Superior temporal gyrus (tissue), 1 donor: ENCODE results near the gene RPS3A.
A peak's percentile ranks its signal among the peaks of the same experiment; 100 is the strongest.
"Not testable (repeated sequence)": the region's sequence is repeated elsewhere in the genome, so short reads cannot be mapped to it uniquely, and the experiment has no call there.

Experiments
- DNase-seq: peaks from one replicate; pipeline ENCODE4 v3.0.0-alpha.2; 2016; ENCODE audit errors: extremely low spot score

The RPS3A gene

DNA sequence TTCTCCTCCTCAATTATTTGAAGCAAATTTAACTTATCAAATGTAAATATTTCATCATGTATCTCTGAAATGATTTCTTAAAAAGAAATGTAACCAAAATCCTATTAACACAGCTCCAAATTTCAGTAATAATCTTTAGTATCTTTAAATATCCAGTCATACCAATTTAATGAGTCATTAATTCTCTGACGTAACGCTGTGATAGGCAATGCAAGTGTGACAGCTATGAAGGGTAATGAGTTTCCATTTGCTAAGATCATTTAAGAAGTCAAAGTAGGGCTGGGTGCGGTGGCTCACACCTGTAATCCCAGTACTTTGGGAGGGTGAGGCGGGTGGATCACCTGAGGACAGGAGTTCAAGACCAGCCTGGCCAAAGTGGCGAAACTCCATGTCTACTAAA lies 15.6 kb downstream of the RPS3A start:
- no peak for DNase-seq

DNA sequence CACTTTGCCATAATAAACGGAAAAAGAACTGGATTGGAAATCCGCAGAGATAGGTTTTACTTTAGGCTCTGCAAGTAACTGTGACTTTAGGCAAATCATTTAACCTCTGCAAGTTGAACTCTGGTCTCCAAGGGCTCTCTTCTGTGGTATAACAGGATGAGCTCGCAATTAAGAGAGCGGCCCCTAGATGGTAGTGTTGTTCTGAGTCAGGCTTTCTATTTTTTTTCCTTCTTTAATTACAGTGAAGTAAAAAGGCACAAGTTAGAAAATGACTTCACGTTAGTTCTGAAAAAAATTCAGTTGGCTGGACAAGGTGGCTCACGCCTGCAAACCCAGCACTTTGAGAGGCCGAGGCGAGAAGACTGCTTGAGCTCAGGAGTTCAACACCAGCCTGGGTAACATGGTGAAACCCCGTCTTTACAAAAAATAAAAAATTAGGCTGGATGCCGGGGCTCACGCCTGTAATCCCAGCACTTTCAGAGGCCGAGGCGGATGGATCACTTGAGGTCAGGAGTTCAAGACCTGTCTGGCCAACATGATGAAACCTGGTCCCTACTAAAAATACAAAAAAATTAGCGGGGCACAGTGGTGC lies 18.0 kb downstream of the RPS3A start:
- DNase-seq: peak; percentile 89

DNA sequence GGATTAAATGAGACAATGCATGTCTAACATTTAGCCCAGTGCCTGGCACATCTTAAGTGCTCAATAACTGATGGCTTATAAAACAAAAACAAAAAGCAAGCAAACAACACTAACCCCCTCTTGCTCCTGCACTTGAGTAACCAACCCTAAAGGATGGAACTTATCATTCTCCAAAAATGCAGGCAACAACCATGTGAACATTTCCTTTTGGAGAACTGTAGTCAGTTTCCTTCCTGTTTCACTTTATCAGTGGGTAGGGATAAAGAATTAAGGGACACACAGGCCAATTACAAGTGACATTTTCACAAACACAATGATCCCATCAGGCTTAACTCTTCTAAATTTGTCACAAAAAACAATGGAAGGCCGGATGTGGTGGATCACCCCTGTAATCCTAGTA lies 30.4 kb downstream of the RPS3A start:
- no peak for DNase-seq

DNA sequence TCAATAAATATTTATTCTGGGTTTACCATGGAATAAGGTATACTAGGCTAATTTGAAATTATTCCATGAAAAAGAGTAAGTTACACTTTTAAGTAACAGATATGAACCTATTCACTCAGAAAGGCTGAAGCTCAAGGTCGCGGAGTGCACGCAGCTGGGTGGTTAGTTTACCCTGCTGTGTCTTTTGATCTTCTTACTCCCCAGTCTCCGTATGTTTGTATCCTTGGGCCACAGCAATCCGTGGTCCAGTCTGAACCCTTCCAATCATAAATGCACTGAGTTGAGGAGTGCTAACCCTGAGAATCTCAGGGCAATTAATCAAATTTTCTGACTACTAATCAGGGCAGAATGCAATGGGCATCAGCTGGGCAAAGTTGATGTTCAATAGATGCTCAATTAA lies 33.9 kb downstream of the RPS3A start:
- DNase-seq: no peak

DNA sequence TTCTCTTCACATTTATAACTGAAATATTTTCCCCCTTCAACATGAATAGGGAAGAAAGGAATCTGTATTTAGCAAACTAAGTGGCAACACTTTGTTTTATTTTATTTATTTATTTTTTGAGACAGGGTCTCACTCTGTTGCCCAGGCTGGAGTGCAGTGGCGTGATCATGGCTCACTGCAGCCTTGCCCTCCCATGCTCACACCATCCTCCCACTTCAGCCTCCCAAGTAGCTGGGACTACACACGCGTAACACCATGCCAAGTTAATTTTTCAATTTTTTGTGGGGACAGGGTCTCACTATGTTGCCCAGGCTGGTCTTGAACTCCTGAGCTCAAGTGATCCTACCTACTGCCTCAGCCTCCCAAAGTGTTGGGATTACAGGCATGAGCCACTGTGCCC lies 36.6 kb downstream of the RPS3A start:
- DNase-seq: not testable (repeated sequence)

DNA sequence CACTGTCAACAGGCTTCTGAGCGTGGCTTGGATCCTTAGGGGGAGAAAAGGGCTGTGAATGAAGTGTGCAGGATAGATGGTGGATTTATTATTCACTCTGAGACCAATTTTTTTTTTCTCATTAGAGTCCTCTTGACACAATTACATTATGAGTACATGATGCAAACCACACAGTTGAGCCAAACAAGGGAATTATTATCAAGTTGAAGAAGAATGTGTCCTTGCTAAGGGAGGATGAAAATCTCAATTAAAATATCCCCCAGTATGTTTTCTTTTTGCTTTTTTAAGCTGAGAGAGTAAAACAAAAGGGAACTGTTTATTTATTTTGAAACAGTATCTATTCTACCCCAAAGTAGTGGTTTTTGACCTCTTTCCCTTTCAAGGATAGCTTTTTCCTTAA lies 40.4 kb downstream of the RPS3A start:
- DNase-seq: no peak

DNA sequence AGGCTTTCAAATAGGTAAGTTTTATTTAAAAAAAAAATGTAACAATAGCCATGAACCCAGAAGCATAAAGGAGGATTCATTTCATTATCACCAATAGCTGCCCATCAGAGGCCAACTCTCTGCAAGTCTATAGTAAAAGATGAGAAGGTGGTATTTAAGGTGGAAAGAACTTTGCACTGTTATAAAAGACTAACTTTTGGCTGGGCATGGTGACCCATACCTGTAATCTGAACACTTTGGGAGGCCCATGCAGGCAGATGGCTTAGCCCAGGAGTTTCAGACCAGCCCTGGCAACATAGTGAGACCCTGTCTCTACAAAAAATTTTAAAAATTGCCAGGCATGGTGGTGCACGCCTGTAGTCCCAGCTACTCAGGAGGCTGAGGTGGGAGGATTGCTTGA lies 43.3 kb downstream of the RPS3A start:
- no peak for DNase-seq

DNA sequence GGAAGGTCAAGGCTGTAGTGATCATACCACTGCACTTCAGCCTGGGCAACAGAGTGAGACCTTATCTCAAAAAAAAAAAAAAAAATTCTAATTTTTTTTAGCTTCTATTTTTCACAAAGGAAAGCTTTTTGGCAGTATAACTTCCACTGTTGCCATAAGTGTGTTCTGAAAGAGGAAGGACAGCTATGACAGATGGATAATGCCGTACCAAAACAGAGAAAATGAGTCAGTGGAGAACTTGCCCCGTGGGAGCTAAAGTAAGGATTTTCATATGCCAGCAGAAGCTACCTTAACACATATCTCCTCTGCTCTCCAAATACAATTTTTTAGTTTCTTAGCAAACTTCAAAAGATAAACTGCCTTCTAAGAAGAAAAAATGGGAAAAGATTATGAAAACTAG lies 43.7 kb downstream of the RPS3A start:
- DNase-seq: no peak

DNA sequence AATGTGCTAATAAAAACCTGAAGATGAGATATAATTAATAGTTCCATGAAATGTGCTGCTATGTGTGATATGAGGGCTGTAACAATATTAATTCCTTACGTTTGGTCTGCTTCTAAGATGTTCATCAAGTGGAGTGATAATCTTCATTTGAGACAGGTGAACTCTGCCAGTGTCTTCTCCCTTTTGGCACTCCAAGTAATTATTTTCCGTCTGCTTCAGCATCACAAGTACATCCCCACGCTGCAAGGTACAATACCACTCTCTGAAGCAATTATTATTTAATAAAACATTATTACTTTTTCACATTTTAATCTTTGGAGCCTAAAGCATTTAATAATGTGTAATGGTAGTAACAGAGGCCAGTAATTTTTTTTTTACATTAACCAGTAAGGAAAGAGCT lies 44.4 kb downstream of the RPS3A start:
- DNase-seq: no peak

DNA sequence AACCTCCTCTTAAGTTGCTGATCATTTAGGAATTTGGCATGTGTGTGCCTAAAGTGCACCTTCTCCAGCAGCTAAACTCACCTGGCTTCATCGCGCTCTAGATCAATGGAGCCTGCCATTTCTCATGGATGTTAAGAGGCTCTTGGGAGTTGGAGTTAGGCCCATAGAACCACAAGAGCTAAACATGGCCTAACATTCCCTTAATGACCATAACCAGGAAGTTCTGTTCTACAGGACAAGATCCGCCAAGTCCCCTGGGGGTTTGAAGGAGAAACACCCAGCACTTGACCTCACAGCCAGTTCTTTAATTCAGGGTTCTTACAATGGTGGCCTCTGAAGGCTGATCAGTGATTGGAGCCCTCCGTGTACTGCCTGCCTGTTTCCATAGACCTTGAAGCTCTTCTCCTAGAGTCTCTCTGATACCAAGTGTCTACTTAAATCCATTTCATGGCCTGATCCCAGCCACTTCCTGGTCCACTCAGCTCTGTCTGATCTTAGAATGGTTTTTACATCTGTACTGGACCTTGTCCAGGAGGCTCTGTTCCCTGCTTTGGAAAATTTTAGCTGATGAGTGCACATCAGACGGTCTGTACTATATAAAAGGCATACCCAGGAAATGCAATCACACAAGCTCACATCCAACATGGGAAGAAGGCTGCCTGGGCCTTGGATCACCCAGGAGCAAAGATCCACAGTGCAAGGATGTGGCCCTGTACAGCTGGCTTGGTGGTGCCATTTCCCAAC lies 45.1 kb downstream of the RPS3A start:
- no peak for DNase-seq

DNA sequence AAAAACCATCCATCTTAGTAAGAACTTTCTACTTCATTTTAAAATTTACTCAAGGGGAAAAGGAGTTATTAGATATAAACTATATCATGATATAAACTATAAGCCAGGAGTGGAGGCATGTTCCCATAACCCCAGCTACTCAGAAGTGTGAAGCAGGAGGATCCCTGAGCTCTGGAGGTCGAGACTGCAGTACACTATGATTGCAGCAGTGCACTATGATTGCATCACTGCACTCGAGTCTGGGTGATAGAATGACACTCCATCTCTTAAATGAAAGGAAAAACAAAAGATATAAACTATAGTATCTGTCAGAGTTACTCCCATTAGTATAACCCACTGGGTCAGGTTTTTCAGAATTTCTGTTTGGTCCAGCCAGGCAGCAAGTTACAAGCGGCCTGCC lies 47.6 kb downstream of the RPS3A start:
- DNase-seq: no peak

DNA sequence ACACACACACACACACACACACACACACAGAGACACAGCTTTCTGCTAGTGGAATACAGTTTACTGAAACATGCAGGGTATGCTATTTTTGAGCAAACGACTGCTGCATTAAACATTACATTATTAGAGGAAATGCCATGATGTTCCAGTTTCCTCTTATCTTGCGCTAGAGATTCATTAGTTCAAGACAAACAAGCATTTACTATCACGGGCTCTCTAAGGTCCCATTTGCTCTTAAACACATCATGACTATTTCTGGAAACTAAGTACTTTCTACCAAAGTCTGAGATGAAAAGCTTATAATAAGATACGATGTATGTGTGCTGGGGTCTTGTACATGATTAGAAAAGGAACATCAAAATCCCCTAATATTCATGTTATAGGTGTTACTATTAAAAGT lies 48.8 kb downstream of the RPS3A start:
- DNase-seq: no peak

DNA sequence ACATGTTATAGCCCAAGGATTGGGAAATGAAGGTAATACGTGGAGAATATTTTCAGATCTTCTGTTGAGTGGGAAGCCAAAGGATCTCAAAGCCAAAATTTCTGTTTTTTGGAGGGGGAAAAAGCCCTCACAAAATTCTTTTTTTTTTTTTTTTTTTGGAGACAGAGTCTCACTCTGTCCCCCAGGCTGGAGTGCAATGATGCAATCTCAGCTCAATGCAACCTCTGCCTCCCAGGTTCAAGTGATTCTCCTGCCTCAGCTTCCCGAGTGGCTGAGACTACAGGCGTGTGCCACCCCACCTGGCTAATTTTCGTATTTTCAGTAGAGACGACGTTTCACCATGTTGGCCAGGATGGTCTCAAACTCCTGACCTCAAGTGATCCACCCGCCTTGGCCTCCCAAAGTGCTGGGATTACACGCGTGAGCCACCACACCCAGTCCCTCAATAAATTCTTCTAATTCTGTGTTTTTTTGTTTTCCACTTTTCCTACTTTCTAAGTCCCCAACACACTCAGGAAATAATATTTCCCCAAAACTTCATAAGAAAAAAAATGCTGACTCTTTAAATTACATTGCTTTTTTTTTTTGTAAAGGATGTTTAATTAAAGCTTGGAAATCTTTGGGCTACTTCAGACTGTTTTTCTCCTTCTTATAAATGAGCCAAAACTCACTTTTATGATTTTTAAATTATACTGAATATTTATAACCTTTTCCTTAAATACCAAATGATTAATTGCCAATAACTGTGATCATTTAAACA lies 51.6 kb downstream of the RPS3A start:
- DNase-seq: no peak

DNA sequence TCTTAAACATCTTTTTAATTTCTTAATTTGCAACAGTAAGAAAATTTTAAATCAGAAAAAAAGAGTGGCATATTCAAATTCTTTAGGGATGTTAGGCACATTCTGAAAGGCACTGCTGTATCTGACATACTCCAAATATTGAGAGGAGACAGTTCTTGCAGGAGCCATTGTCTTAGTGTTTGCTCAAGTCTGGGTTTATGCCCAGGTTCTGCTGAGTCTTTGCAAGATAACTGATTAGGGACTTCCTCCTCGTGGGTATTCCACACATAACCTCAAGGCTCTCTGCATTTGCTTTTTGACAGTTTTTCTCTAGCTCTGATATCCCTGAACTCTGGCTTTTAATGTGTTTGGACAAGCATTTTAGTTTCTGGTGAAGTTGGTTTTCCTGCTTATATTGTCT lies 52.6 kb downstream of the RPS3A start:
- no peak for DNase-seq

DNA sequence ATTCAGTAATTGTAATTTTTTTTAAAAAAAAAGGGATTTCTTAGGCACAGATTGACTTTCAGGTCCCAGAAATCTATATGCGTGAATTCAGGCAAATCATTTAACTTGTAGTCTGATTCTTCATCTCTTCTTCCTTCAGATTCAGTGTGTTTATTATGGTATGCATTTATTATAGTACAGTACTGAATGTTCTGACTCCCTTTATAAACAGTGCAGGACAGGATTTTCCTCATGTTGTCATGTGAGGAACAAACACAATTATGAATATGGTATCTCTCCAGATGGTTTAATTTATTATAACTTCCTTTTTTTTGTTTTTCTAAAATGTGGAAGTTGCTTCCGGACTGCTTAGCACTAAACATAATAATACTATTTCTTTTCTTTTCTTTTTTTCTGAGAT lies 54.2 kb downstream of the RPS3A start:
- DNase-seq: no peak
